CD4-positive, alpha-beta T cell treated with Interleukin-4 for 1 hour (primary cell): Measurements from ENCODE around the gene BAD.
"Not testable (repeated sequence)": the region's sequence is repeated elsewhere in the genome, so short reads cannot be mapped to it uniquely, and the experiment has no call there.

Experiments used
- DNase-seq, 2 donors: peaks; one replicate each; pipeline ENCODE4 v3.0.0-alpha.2; 2020 to 2022

Gene BAD

DNA sequence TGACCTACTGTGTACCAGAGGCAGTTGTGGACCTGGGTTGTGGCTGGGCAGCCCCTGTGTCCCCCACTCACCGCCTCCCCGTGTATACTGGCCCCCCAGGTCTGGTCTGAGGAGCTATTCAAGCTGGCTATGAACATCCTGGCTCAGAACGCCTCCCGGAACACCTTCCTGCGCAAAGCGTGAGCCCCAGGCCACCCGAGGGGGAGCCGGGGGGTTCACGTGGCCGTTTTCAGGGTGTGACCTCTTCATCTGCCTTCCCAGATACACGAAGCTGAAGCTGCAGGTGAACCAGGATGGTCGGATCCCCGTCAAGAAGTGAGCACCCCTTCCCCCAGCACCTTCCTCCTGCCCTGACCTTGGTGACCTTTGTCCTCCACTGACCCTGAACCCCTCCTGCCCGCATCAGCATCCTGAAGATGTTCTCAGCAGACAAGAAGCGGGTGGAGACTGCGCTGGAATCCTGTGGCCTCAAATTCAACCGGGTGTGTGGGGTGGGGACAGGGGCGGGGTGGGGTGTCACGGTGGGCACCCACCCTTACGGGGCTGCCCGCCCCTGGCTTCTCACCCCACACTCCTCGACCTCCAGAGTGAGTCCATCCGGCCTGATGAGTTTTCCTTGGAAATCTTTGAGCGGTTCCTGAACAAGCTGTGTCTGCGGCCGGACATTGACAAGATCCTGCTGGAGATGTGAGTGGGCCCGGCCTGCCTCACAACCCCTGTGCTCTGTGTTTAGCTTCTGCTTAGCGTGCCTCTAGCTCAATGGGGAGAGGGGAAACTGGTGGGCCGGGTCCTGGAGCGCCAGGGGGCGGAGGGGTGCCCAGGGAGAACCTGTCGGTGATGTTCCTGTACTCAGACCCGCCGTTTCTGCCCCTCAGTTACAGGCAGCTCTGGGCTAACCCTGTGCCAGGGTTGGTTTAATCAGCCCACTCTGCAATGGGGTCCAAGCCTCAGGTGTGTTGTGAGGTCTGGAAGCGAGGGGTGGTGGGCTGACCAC lies 29.0 kb downstream of the BAD start:
- no peak for DNase-seq

GRCh38 chr11:64254326-64254725 lies 30.1 kb downstream of the BAD start:
- no peak for DNase-seq

DNA sequence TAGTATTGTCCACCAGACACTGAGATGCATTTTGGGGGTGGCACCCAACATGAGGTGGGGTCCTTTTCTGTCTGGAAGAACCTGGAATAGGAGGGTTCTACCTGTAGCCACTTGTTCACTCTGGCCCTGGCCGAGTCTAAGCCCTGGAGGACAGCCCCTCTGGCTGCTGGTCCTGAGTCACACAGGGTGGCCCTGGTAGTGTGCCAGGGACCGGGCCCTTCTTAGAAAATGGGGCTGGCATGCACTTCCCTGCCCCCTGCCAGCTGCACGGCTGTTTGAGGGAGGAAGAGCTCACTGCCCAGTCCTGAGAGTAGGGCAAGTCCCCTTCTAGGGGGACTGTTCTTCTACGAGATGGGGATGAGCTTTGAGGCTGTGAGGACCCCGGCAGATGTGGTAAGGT lies 31.0 kb downstream of the BAD start:
- DNase-seq, result no peak

GRCh38 chr11:64253043-64253442 lies 31.4 kb downstream of the BAD start:
- DNase-seq, result no peak

DNA sequence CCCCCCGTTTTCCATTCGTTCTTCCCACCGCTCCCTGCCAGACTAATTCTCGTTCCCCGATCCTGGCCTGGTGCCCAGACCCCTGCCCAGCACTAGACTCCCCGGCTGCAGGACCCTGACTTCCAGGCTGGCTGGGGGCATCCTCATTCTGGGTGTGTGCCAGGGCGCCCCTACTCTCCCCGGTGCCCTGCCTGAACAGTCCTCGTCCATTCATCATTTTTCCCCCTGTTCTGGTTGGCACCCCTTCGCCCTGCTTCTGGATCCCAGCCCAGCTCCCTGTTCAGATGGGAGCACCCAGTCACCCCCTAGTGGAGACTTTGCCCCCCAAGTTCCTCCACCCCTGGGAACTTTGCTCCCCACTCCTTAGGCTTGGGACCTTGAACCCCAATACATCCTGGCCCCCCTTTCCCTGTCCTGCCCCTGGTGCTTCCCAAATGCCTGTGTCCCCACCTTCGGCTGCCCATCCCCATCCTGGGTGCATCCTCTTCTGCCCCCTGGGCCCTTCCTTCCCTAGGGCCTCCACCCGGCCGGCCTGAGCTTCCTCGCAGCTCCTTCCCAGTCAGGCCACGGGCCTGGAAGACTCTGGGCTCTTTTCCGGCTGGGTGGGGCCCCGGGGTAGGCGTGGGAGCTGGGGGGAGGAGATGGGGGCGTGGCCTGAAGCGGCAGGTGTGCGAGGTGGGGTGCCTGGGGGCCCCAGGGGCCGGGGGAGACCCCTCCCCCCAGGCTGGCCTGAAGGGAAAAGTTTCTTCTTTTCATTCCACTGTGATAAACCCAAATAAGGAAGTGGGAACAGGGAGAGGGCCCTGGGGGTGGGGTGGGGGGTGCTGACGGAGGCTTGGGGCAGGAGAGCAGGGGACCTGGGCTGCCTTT lies 32.2 kb downstream of the BAD start:
- peak in 1 of 2 donors; percentile 19 for DNase-seq

DNA sequence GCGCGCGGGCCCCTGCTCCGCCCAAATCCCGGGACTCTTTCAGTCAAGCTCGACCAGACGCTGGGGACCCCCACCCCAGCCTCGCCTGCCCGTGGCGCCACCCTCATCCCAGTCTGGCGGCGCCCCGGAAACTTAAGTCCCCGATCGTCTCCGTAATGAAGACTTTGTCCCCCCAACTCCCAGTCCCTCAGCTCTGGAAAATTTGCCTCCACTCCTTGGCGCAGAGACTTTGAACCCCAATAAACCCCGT lies 32.8 kb downstream of the BAD start:
- DNase-seq, result no peak

DNA sequence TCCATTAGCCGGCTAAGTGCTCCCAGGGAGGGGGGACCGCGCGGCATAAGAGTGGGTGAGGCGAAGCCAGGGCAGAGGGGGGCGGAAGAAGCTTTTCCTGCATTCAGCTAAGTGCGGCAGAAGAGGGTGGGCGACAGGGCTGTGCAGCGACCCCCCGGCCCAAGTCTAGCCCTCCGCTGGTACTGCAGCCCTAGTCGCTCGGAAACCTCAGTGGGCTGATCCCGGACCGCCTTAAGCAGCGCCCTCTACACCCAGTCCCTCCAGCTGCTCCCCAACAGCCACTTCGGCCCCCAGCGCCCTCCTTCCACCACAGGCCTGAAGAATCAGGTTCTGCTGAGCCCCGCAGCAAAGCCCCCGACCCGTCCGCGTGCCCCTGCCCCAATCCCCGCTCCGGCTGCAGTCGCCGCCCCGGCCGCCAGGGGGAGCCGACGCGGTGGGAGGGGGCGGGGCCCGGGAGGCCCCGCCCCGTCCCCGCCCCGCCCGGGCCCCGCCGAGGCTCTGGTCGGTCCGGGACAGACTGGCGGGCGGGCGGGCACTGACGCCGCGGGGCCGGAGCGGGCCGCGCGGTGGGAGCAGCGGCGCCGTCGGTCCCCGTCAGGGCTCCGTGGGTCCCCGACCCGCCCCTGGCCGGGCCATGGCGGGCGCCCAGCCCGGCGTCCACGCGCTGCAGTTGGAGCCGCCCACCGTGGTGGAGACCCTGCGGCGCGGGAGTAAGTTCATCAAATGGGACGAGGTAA lies 33.3 kb downstream of the BAD start, which contains the start of gene PLCB3:
Gene PLCB3, plus strand, starts transcription at position 515 of the 737 bp plus-strand sequence. Its CDS starts 120 bp downstream, at position 635.
- DNase-seq, result peak; percentile 57 to 68

DNA sequence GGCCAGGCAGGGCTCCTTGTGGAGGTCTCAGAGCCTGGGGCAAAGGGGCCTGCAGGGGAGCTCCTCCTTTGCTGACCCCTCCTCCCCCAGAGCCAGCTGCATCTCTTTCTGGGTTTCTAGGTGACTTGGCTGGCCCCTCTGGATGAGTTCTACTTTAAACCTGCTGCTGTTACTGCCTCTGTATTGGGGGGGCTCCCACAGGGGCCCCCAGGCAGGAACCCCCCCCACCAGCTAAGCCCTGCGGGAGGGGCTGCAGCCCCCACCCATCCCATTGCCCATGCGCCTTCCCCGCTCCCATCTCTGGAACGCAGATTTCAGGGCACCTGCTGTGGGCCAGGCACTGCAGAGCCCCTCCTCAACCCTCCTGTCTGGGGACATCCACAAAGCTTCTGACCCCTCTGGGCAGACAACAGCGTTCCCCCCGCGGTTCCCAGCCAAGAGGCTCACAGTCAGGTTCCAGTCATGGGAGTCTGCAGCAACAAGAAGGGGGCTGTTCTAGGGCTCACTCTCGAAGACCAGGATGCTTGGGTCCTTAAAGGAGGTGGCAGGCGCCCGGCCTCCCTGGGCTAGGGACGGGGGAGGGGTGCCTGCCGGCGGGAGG lies 34.0 kb downstream of the BAD start:
- DNase-seq, result no peak

GRCh38 chr11:64249563-64250414 lies 34.7 kb downstream of the BAD start:
- no peak for DNase-seq

DNA sequence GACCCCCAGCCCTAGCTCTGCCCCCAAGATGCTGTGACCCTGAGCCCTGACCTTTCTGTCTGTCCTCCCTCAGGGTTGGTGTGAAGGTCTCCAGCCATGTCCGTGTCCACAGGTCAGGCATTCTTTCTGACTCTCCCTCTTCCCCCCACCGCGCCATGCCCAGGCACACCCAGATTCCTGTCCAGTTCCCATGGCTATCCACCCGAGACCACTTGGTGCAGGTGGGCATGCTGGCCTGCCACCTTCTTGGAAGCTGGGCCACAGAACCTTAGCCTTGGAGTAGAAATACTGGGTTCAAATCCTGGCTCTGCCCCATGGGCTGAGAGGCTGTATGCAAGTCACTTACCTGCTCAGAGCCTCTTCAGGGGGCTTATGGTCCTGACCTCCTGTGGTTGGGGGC lies 35.4 kb downstream of the BAD start:
- no peak for DNase-seq

GRCh38 chr11:64248578-64248977 lies 35.9 kb downstream of the BAD start:
- DNase-seq, result no peak

GRCh38 chr11:64247729-64248531 lies 36.5 kb downstream of the BAD start:
- DNase-seq, result no peak

- peak; percentile 77 to 81 for DNase-seq
These were observed 37.4 kb downstream of the BAD start, which contains the start of gene PPP1R14B for GRCh38 chr11:64246871-64247728. Gene PPP1R14B, minus strand, starts transcription at chr11:64246943. Its CDS starts 270 bp downstream, at chr11:64246673.

- not testable (repeated sequence) for DNase-seq
These were observed 37.9 kb downstream of the BAD start for GRCh38 chr11:64246621-64246870.

- DNase-seq, result peak; percentile 57 to 74
These were observed 38.5 kb downstream of the BAD start for GRCh38 chr11:64245797-64246620.

DNA sequence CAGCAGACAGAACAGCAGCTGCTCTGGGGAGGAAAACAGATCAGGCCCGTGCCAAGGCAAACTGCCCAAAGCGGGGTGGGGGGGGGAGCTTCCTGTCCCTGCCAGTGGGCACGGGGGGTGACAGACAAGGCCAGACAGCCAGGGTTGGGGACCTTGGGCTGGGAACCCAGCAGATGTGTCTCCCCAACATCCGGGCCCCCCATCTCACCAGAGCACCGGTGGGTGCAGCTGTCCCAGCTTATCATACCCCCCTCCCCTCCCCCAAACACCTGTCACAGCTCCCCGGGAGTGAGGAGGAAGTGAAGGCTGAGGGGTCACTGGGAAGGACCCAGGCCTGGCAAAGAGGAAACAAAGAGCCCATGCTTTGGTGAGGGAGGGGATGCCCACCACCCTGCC lies 39.1 kb downstream of the BAD start:
- peak; percentile 55 for DNase-seq

GRCh38 chr11:64244966-64245365 lies 39.5 kb downstream of the BAD start:
- DNase-seq, result no peak

DNA sequence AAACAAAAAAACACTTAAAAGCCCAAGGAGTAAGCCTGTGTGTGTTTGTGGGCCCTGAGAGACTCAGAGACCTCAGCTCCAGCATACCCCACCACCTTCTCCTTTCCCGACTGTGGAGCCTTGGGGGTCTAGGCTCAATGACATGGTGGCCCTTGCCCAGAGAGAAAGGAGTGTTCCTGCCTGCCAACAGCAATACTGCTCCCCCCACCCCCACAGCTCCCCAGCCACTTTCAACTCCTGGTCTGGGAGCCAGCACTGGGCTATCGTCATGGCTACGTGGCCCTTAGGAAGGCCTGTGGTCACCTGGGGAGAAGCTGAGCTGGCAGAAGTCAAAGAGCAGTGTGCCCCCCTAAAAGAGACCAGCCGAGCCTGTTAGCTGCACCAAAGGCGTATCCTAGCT lies 40.4 kb downstream of the BAD start:
- no peak for DNase-seq

GRCh38 chr11:64243236-64243854 lies 41.1 kb downstream of the BAD start:
- DNase-seq, result no peak
